HepG2 (cell line): ENCODE data around the gene LMCD1.

Source experiments
- CBX2 ChIP-seq, 2 experiments: fragments of 200-600 bp in 1 of 2; sonication (generic); formaldehyde crosslinking in 1 of 2; IDR thresholded peaks; 2 replicates each; pipeline versions ENCODE4 v1.7.0 to v1.8.1; 2018 to 2022; ENCODE audit warnings: low read depth in 2 of 2, low read length in 1 of 2, mild to moderate bottlenecking in 1 of 2, missing genetic modification reagents in 1 of 2
- HDAC2 ChIP-seq: sonication (generic); formaldehyde crosslinking; IDR thresholded peaks from 2 replicates; pipeline ENCODE4 v1.4.0; 2020; ENCODE audit warnings: missing genetic modification reagents
- KDM5A ChIP-seq: fragments of 200-600 bp; sonication (generic); IDR thresholded peaks from 2 replicates; pipeline ENCODE4 v1.7.0; 2018; ENCODE audit warnings: antibody characterized with exemption, mild to moderate bottlenecking, low read length, borderline replicate concordance
- TERF1 ChIP-seq: sonication (generic); formaldehyde crosslinking; IDR thresholded peaks from 2 replicates; pipeline ENCODE4 v1.8.0; 2022; ENCODE audit warnings: mild to moderate bottlenecking, missing genetic modification reagents, moderate library complexity
- ZNF503 ChIP-seq: sonication (generic); formaldehyde crosslinking; IDR thresholded peaks from 2 replicates; pipeline ENCODE4 v1.4.0; 2020; ENCODE audit warnings: missing genetic modification reagents

- TF ChIP-seq KDM5A: no peak
- TF ChIP-seq TERF1 (CRISPR knock-in tag): no peak
- no peak for TF ChIP-seq ZNF503 (CRISPR knock-in tag)
- TF ChIP-seq CBX2 (IDR thresholded peaks at IDR 0.05; ENCODE audit: low read depth, low read length): no peak
- TF ChIP-seq CBX2 (CRISPR knock-in tag; IDR thresholded peaks at IDR 0.05; ENCODE audit: low read depth): no peak
- no peak for TF ChIP-seq HDAC2
Observed at GRCh38 chr3:8576436-8576835, 74.8 kb downstream of the LMCD1 start.
